ENCODE data around the gene TSSK6.

The TSSK6 gene

DNA sequence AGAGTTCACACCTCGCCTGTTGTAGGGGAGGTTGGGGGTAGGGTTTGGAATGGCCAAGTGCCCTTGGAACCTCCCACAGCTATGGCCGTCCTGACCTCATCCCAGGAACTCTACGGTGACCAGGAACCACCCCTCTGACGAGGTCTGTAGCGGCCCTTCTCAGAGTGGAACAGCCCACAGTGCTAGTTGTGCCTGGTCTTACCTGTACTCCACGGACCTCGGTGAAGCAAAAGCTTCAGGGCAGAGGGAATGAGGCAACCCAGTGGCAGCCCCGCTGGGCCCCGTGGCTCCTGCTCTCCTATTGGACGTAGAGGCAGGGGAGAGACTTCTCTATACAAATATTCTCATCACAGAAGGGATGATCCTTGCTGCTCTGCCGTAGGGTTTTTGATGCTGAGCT lies 7.1 kb downstream of the TSSK6 start:
- H3K4me1 Mint-ChIP-seq (ENCODE audit: low read depth), result no peaks in the 10 kb centered on the region
- no peaks in the 10 kb centered on the region for H3K9me3 Mint-ChIP-seq
- H3K36me3 Mint-ChIP-seq (ENCODE audit: low read depth), result peaks cover 30% of the 10 kb centered on the region
- H3K27me3 Mint-ChIP-seq, result no peaks in the 10 kb centered on the region
- no peak overlapping the region for H3K27ac Mint-ChIP-seq
- no peak overlapping the region for H3K4me3 Mint-ChIP-seq

DNA sequence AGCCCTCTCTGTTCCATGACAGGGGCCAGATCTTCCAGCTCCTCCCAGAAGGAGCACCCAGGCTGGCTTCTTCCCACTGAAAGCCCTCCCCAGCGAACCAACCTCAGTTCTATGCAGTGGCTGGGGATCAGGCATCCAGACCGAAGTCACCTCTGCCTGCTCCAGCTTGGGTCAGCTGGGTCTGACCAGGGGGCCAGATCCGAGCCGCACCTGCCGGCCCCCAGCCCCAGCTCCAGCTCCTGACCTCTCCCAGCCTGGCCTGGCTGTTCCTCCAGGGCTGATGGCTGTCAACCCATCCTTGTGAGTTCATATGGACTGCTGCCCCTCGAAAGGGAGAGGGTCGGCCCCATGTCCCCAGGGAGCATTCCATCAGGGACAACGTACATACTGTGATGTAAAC lies 8.0 kb downstream of the TSSK6 start:
- Mint-ChIP-seq H3K36me3 (ENCODE audit: low read depth) (peaks cover 39% of the 10 kb centered on the region), H3K27ac (no peak overlapping the region), H3K4me3 (no peak overlapping the region), H3K4me1 (ENCODE audit: low read depth) (no peaks in the 10 kb centered on the region), H3K9me3 (no peaks in the 10 kb centered on the region), H3K27me3 (no peaks in the 10 kb centered on the region)

DNA sequence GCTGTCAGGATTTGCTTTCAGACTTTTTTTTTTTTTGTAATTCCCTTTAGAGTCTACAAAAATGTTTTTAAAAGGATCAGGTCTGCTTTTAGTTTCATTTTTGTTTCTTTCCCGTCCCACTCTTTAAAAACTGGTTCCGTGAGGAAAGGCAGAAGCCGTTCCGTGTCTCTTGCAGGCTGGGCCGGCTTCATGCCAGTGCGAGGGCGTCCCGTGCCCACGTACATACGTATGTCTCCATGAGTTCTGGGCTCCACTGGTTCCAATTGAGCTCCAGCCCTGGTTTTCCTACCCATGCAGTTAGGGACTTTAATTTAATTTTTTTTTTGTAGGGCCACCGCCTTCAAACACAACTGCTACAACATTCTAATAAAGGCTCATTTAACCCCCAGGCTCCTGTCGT lies 8.8 kb downstream of the TSSK6 start:
- H3K36me3 Mint-ChIP-seq (ENCODE audit: low read depth), result peaks cover 43% of the 10 kb centered on the region
- no peak overlapping the region for H3K4me3 Mint-ChIP-seq

DNA sequence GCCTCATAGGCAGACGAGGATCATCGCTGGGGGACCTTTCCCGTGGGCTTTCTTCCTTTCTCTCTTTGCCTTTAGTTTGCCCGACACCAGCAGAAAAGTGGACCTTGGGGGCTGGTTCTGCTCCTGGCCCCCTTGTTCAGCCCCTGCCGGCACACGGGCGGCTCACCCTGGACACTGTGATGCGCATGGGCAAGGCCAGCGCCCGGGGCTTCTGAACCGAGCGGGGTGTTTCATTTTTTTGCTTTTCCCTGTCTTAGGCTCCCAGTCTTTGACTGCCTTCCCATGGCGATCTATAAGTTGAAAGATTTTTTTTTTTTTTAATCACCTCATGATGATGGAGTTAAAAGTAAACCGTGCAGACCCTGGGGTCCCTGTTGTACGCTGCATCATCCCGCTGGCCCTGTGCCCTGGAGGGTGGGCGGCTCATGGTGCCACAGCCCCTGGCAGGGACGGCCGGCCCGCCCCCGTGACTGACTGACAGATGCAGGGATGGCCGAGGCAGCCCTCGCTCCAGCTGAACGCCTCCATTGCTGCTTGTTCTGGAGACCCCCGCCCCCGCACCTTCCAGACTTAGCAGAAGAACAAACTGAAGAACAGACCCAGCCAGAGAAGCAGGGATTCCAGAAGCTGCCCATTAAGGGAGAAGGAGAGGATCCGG lies 9.6 kb downstream of the TSSK6 start:
- Mint-ChIP-seq H3K27me3 (no peaks in the 10 kb centered on the region), H3K36me3 (ENCODE audit: low read depth) (peaks cover 43% of the 10 kb centered on the region), H3K9me3 (no peaks in the 10 kb centered on the region), H3K4me3 (no peak overlapping the region), H3K4me1 (ENCODE audit: low read depth) (no peaks in the 10 kb centered on the region), H3K27ac (no peak overlapping the region)

More for the DNA sequence above, 8.8 kb downstream of the TSSK6 start:
- peak overlapping the region; percentile 67 for H3K27ac Mint-ChIP-seq
- no peaks in the 10 kb centered on the region for H3K27me3 Mint-ChIP-seq
- H3K4me1 Mint-ChIP-seq (ENCODE audit: low read depth), result no peaks in the 10 kb centered on the region
- no peaks in the 10 kb centered on the region for H3K9me3 Mint-ChIP-seq

DNA sequence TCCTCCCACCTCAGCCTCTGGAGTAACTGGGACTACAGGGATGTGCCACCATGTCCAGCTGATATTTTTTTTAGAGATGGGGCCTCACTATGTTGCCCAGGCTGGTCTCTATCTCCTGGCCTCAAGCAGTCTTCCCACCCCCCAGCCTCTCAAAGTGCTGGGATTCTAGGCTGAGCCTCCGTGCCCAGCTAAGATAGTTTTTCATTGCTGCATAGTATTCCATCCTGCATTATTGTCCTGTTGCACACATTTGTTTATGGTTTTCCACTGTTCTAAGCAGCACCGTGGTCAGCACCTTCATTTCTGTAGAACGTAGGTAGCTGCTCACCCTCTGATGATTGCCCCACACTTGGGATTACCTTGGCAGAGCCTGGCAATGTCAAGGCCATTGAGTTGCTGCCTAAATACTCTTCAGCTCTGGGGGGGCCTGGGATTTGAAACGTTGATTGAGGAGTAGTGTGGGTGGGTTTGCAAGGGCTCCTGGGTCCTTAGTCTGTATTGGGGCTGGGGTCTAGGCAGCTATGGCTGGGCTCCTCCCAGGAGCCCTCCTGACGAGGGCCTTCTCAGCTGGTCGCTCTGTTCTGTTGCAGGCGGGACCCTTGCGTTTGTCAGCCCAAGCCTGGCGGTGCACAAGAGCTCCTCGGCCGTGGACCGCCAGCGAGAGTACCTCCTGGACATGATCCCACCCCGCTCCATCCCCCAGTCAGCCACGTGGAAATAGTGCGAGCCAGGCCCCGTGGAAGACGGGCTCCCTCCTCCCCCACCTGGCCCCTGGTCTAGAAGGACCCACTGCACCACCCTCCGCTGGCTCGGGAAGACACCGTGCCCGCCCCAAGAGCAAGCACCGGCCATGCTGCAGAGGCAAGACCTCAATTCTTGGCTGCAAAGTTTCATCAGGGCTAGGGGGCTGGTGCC lies 10.3 kb downstream of the TSSK6 start:
- H3K36me3 Mint-ChIP-seq (ENCODE audit: low read depth), result peaks cover 43% of the 10 kb centered on the region
- no peak overlapping the region for H3K4me3 Mint-ChIP-seq
- no peaks in the 10 kb centered on the region for H3K4me1 Mint-ChIP-seq (ENCODE audit: low read depth)
- no peaks in the 10 kb centered on the region for H3K27me3 Mint-ChIP-seq
- no peak overlapping the region for H3K27ac Mint-ChIP-seq
- H3K9me3 Mint-ChIP-seq, result no peaks in the 10 kb centered on the region

DNA sequence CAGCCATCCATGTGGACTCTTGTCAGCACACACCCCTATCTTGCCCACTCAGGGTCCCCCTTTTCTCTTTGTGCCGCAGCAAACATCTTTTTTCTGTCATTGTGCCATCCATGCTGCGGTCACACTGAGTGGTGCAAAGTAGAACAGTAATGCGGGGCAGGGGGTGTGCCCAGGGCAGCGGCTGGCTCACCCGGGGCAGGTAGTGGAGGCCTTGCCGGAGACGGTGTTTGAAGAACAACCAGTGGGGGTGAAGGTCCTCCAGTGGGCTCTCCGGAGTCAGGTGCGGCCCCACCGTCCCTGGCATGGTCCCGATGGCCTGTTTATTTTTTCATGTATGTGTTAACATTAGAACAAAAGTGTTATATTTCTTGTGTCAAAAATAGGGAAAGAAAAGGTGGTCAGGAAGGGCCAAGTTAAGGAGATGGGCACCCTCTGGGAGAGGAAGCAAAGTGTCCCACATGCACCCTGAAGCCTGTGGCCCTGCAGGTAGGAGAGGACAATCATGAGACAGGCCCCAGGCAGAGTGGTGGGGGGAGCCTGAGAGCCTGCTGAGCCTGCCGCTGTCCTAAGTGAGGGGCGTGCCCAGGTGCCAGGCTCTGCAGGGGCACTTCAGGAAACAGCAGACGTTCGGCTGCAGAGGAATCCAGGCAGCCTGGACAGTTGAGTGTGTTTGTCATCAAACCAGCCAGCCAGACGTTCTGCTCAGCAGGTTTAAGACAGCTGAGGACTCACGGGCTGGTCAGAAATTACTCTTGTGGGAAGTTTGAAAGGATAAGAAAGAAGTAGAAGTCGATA lies 12.3 kb downstream of the TSSK6 start:
- peaks cover 49% of the 10 kb centered on the region for H3K36me3 Mint-ChIP-seq (ENCODE audit: low read depth)
- H3K27ac Mint-ChIP-seq, result no peak overlapping the region
- no peaks in the 10 kb centered on the region for H3K4me1 Mint-ChIP-seq (ENCODE audit: low read depth)
- no peaks in the 10 kb centered on the region for H3K27me3 Mint-ChIP-seq
- H3K9me3 Mint-ChIP-seq, result no peaks in the 10 kb centered on the region
- H3K4me3 Mint-ChIP-seq, result no peak overlapping the region

DNA sequence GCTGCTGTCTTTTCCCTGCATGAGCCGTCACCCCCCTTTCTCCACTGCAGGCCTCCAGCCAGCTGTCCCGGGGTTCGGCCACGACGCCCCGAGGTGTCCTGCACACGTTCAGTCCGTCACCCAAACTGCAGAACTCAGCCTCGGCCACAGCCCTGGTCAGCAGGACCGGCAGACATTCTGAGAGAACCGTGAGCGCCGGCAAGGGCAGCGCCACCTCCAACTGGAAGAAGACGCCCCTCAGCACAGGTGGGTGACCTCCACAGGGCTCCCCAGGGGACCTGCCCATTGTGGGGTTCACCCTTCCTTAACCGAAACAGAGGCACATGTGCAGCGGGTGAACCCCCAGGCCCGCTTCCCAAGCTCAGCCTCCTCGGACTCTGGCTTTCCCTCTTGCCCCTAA lies 13.1 kb downstream of the TSSK6 start:
- H3K36me3 Mint-ChIP-seq (ENCODE audit: low read depth), result peaks cover 43% of the 10 kb centered on the region
- H3K27me3 Mint-ChIP-seq, result no peaks in the 10 kb centered on the region
- H3K9me3 Mint-ChIP-seq, result no peaks in the 10 kb centered on the region
- H3K27ac Mint-ChIP-seq, result no peak overlapping the region
- no peak overlapping the region for H3K4me3 Mint-ChIP-seq
- H3K4me1 Mint-ChIP-seq (ENCODE audit: low read depth), result no peaks in the 10 kb centered on the region

DNA sequence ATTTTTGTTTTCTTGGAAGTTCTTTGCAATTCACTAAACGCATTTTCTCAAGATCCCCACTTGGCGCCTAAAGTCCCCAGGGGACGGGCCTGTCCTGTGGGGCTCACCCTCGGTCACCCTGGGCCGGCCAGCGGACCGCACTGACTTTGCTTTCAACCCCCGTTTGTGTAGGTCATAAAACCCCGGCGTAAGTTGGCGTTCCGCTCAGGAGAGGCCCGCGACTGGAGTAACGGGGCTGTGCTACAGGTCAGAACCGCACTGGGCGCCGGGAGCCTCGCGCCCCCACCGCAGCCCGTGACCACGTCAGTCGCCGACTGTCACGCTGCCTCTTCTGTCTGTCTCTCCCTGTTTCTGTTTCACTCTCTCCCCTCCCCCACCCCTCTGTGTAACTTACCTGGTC lies 13.6 kb downstream of the TSSK6 start:
- H3K9me3 Mint-ChIP-seq, result no peaks in the 10 kb centered on the region
- no peaks in the 10 kb centered on the region for H3K4me1 Mint-ChIP-seq (ENCODE audit: low read depth)
- peaks cover 41% of the 10 kb centered on the region for H3K36me3 Mint-ChIP-seq (ENCODE audit: low read depth)
- no peak overlapping the region for H3K27ac Mint-ChIP-seq
- H3K27me3 Mint-ChIP-seq, result no peaks in the 10 kb centered on the region
- H3K4me3 Mint-ChIP-seq, result no peak overlapping the region

DNA sequence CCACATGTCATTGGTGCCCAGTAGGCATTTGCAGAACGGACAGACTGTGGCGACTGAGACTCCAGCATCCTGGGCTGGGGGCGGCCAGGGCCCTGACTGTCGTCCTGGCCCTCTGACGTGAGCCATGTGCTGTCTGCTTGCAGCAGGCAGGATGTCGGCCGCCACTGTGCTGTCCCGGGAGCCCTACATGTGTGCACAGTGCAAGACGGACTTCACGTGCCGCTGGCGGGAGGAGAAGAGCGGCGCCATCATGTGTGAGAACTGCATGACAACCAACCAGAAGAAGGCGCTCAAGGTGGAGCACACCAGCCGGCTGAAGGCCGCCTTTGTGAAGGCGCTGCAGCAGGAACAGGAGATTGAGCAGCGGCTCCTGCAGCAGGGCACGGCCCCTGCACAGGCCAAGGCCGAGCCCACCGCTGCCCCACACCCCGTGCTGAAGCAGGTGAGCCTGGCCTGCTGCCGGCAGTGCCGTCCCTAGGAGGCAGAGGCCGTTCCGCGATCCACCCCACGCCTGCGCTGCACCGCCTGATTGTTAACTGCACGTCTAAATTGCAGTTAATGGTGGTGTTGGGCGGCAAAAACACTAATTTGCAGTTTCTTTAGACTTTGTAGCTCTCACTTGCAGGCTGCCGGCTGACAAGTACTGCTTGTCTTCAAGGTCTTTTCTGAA lies 14.2 kb downstream of the TSSK6 start:
- H3K4me1 Mint-ChIP-seq (ENCODE audit: low read depth), result no peaks in the 10 kb centered on the region
- peaks cover 40% of the 10 kb centered on the region for H3K36me3 Mint-ChIP-seq (ENCODE audit: low read depth)
- H3K9me3 Mint-ChIP-seq, result no peaks in the 10 kb centered on the region
- no peak overlapping the region for H3K27ac Mint-ChIP-seq
- H3K27me3 Mint-ChIP-seq, result no peaks in the 10 kb centered on the region
- no peak overlapping the region for H3K4me3 Mint-ChIP-seq

DNA sequence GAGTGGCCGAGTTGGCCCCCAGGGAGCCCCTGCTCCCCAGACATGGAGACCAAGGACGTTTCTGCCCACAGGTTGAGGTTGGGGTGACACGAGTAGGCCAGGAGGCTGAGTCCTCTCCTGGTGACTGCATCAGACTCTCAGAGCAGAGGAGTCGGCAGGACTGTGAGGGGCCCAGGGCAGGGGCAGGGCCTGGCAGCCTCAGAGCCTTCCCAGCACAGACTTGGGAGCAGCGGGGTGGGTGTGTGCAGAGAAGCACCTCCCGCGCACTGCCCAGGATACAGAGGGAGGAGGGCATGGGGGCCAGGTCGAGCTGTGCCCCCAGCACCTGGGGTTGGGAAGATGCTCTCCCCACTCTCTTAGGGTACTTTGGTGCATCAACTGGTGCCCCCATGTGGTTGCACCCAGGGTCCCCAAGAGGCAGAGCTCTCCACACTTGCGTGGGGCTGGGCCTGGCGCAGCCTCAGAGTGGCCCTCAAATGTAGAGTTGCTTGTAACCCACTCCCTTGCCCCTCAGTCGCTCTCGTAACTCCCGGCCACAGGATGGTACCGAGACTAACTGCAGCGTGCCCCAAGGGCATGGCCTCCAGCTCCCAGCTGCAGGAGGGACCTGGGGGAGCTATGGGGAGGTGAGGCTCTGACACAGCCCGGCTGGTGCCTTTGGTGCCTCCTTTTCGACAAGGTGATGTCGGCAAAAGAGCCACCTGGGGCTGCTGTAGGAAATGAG lies 15.9 kb downstream of the TSSK6 start:
- no peak overlapping the region for H3K27ac Mint-ChIP-seq
- H3K4me3 Mint-ChIP-seq, result no peak overlapping the region

DNA sequence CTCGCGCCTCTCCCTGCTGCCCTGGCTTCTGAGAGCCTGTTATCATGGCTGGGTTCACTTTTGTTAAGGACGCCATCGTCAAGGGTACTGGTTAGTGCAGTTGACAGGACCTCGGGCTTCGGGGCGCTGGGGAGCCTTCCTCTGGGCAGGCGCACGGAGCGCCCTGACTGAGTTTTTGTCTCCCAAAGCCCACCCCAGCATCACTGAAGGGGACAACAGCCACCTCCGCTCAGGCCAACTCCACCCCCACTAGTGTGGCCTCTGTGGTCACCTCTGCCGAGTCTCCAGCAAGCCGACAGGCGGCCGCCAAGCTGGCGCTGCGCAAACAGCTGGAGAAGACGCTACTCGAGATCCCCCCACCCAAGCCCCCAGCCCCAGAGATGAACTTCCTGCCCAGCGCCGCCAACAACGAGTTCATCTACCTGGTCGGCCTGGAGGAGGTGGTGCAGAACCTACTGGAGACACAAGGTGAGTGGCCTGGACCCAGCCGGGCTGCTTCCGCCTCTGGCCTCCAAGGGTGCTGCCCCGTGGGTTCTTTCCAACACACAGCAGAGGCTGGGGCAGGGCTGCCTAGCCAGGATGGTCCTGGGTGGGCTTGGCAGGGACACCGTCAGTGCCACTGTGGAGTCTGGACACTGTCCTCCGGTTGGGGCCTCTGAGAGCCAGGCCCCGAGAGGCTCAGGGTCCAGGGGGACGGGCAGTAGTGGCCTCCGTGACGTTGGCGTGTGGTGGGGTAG lies 16.9 kb downstream of the TSSK6 start:
- no peaks in the 10 kb centered on the region for H3K4me1 Mint-ChIP-seq (ENCODE audit: low read depth)
- no peaks in the 10 kb centered on the region for H3K9me3 Mint-ChIP-seq
- H3K4me3 Mint-ChIP-seq, result no peak overlapping the region
- H3K36me3 Mint-ChIP-seq (ENCODE audit: low read depth), result peaks cover 45% of the 10 kb centered on the region
- no peaks in the 10 kb centered on the region for H3K27me3 Mint-ChIP-seq
- peak overlapping the region; percentile 63 for H3K27ac Mint-ChIP-seq

More for the DNA sequence above, 15.9 kb downstream of the TSSK6 start:
- no peaks in the 10 kb centered on the region for H3K27me3 Mint-ChIP-seq
- no peaks in the 10 kb centered on the region for H3K9me3 Mint-ChIP-seq
- H3K4me1 Mint-ChIP-seq (ENCODE audit: low read depth), result no peaks in the 10 kb centered on the region
- peaks cover 46% of the 10 kb centered on the region for H3K36me3 Mint-ChIP-seq (ENCODE audit: low read depth)

DNA sequence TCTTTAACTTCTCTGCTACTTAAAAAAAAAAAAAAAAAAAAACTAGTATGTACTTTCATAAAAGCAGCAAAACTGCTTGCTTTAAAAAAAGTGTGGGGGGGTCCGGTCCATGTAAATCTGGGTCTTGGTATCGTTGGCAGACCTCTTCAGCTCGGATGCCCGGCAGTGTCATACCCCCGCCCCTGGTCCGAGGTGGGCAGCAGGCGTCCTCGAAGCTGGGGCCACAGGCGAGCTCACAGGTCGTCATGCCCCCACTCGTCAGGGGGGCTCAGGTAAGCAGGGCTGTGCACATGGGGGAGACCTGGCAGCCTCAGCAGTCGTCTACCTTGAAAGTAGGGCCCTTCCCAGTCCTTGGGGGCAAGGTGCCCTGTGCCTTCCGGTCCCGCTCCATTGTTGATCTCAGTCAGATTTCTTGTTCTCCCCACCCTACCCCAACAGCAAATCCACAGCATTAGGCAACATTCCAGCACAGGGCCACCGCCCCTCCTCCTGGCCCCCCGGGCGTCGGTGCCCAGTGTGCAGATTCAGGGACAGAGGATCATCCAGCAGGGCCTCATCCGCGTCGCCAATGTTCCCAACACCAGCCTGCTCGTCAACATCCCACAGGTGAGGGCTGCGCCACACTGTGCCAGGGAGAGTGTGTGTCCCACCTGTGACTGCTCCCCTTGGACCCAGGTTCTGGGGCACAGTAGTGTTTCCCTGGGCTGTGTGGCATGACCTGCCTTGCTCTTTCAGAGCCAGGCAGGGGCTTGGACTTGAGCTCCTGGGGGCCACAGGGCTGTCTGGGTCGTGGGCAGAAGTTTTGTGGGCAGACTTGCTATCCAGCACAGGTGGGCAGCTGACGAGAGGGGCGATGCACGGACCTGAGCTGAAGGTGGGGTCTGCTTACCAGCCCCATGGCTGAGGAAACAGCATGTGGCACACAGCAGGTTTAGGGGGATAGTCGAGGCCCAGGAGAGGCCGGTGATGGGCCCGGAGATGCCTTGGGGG lies 19.4 kb downstream of the TSSK6 start:
- no peaks in the 10 kb centered on the region for H3K27me3 Mint-ChIP-seq
- no peaks in the 10 kb centered on the region for H3K4me1 Mint-ChIP-seq (ENCODE audit: low read depth)
- H3K4me3 Mint-ChIP-seq, result no peak overlapping the region
- no peaks in the 10 kb centered on the region for H3K9me3 Mint-ChIP-seq
- no peak overlapping the region for H3K27ac Mint-ChIP-seq
- H3K36me3 Mint-ChIP-seq (ENCODE audit: low read depth), result peaks cover 42% of the 10 kb centered on the region
